ENCODE measurements around the gene ITGA2. TPM values are rescaled to one million over a fixed set of nuclear protein-coding genes. Genes with fewer than 3 reads are reported as not detected.
A peak's percentile ranks its signal among the peaks of the same experiment; 100 is the strongest.
"Not testable (repeated sequence)": the region's sequence is repeated elsewhere in the genome, so short reads cannot be mapped to it uniquely, and the experiment has no call there.

Gene ITGA2
- total RNA-seq, 1 experiment from 2014 or later = 5.2 TPM

DNA sequence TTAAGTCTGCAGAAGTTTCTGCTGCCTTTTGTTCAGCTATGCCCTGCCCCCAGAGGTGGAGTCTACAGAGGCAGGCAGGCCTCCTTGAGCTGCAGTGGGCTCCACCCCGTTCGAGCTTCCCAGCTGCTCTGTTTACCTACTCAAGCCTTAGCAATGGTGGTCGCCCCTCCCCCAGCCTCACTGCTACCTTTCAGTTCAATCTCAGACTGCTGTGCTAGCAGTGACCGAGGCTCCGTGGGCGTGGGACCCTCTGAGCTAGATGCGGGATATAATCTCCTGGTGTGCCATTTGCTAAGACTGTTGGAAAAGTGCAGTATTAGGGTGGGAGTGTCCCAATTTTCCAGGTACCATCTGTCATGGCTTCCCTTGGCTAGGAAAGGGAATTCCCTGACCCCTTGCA is 13.0 kb upstream of the ITGA2 start:
- DNase-seq (ENCODE audit: low read depth in 1 of 2, low spot score in 2 of 2); H3K4me3 ChIP-seq; H3K4me1 ChIP-seq (replicated peaks); H3K36me3 ChIP-seq; H3K9me3 ChIP-seq (replicated peaks); H3K27ac ChIP-seq; H3K27me3 ChIP-seq (replicated peaks): not testable (repeated sequence)

DNA sequence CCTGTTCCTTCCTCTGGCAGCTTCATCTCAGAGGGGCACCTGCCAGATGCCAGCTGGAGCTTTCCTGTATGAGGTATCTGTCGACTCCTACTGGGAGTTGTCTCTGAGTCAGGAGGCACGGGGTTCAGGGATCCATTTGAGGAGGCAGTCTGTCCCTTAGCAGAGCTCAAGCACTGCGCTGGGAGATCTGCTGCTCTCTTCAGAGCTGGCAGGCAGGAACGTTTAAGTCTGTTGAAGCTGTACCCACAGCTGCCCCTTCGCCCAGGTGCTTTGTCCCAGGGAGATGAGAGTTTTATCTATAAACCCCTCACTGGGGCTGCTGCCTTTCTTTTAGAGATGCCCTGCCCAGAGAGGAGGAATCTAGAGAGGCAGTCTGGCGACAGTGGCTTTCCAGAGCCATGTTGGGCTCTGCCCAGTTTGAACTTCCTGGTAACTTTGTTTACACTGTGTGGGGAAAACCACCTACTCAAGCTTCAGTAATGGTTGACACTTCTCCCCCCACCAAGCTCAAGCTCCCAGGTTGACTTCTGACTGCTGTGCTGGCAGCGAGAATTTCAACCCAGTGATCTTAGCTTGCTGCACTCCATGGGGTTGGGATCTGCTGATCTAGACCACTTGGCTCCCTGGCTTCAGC is 11.8 kb upstream of the ITGA2 start:
- Histone ChIP-seq H3K27me3 (replicated peaks) (no peaks in the 10 kb centered on the region), H3K4me1 (replicated peaks) (no peaks in the 10 kb centered on the region)

DNA sequence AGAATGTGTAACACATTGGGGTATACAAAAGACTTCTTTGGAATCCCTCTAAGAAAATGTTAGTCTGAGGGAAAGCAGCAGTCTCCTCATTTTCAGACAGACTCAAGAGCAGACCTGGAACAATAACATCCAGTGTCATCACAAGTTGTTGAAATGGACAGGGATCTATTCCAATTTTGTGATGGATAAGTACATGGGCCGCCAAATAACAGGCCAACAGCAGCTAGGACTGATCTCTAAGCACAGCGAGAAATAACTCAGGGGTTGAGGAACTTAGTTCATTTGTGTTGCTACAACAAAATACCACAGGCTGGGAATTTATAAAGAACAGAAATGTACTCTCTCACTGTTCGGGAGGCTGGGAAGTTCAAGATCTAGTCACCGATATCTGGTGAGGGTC is 7.6 kb upstream of the ITGA2 start:
- Histone ChIP-seq H3K36me3 (no peaks in the 10 kb centered on the region), H3K4me1 (replicated peaks) (peaks cover 20% of the 10 kb centered on the region), H3K27me3 (replicated peaks) (no peaks in the 10 kb centered on the region), H3K27ac (no peak overlapping the region), H3K9me3 (replicated peaks) (no peaks in the 10 kb centered on the region; the same call in 1 of the 2 replicates), H3K4me3 (no peak overlapping the region)
- DNase-seq (ENCODE audit: low read depth in 1 of 2, low spot score in 2 of 2) = no peak

More for the DNA sequence above, 11.8 kb upstream of the ITGA2 start:
- no peak for DNase-seq (ENCODE audit: low read depth in 1 of 2, low spot score in 2 of 2)
- Histone ChIP-seq H3K27ac (no peak overlapping the region), H3K4me3 (no peak overlapping the region), H3K36me3 (no peaks in the 10 kb centered on the region), H3K9me3 (replicated peaks) (no peaks in the 10 kb centered on the region; the same call in 1 of the 2 replicates)

DNA sequence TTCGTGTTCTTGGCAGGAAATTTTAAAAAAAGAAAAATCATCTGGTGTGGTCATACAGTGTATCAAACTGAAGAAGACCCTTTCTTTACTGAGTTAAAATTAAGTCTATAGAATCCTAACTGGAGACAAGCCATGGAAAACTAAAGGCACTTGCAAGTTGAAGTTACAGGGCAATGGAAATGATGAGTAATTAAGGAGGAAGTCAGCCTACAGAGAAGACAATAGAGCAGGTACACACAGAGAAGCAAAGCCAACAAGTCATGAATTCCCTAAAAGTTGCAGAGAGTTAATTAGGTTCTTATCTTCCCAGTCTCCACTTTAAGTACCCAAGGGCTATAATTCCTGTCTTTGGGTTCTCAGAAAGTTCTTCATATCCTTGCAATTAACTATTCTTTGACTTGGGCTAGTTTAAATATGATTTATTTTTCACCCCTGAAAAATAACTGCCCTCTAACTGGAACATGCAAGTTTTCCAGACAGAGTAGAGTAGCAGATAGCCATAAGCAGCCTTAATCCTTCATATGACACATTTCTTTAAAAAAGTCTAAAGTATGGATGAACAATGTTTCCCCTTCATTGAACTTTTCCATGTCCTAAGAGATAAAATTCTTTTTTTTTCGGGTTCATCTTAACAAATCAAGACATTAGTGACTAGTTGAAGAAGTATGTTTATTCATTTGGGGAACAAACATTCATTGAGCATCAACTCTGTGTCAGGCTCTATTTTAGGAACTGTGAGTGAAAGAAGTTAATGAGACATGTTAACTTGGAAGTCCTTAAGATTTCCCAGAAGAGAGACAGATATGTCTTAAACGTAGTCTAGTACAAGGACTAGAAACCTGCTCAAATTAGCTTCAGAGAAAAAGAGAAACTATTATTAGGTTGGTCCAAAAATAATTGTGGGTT is 5.2 kb upstream of the ITGA2 start:
- Histone ChIP-seq H3K4me3 (no peak overlapping the region), H3K4me1 (replicated peaks) (peaks cover 38% of the 10 kb centered on the region), H3K27me3 (replicated peaks) (no peaks in the 10 kb centered on the region), H3K9me3 (replicated peaks) (no peaks in the 10 kb centered on the region), H3K36me3 (no peaks in the 10 kb centered on the region), H3K27ac (no peak overlapping the region)
- DNase-seq (ENCODE audit: low read depth in 1 of 2, low spot score in 2 of 2) = no peak

DNA sequence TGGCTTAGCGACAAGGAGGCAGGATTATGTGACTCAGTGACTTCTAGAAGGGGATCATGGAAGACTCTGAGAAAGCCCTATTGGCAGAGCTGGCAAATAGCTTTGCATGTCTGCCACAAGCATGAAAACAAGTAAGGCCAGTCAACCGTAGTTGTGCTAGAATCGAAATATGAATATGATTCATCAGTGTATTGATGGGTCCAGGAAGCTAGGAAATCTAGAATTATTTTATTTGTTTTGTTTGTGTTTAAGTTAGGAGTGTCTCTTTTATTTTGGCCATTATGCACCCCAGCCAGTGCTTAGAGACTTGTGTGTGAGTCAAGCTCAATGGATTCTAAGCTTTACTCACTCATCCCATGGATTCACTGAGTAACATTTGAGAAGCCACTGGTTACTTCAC is 3.8 kb upstream of the ITGA2 start:
- Histone ChIP-seq H3K36me3 (no peaks in the 10 kb centered on the region), H3K27me3 (replicated peaks) (no peaks in the 10 kb centered on the region), H3K27ac (no peak overlapping the region), H3K4me3 (no peak overlapping the region), H3K4me1 (replicated peaks) (peaks cover 45% of the 10 kb centered on the region), H3K9me3 (replicated peaks) (no peaks in the 10 kb centered on the region)
- DNase-seq (ENCODE audit: low read depth in 1 of 2, low spot score in 2 of 2) = no peak

DNA sequence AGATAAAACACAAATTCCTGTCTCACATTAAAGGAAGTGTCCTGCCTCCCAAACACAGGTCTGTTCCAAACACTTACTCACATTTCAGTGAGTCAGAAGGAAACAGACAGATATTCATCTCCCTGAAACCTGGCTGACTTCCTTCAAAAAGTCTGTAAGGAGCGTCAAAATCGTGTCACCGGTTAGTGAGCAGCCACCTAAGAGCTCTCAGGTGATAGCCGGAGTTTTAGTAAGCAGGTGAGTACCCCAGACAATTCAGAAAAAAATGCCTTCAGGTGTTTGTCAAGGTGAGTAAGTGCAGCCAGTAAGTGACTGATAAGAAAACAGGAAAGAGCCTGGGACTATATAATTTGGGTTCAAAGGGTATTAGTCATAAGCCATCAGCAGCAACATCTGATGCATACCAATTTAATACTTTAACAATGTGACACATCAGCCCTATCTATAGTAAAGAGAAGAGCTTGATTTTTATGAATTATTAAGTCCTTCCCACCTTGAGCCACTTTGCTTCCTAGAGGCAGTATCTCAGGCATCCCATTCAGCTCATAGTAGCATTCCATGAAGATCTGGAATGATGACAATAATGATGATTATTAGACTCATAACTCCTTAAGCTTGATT is 1.3 kb upstream of the ITGA2 start:
- peaks cover 3% of the 10 kb centered on the region; the same call in 1 of the 2 replicates for H3K36me3 ChIP-seq
- no peak overlapping the region for H3K27ac ChIP-seq
- no peak overlapping the region for H3K4me3 ChIP-seq
- no peaks in the 10 kb centered on the region for H3K9me3 ChIP-seq (replicated peaks)
- peak in 1 of 2 experiments; percentile 41 for DNase-seq (ENCODE audit: low read depth in 1 of 2, low spot score in 2 of 2)
- H3K4me1 ChIP-seq (replicated peaks) = peaks cover 45% of the 10 kb centered on the region
- no peaks in the 10 kb centered on the region for H3K27me3 ChIP-seq (replicated peaks)

DNA sequence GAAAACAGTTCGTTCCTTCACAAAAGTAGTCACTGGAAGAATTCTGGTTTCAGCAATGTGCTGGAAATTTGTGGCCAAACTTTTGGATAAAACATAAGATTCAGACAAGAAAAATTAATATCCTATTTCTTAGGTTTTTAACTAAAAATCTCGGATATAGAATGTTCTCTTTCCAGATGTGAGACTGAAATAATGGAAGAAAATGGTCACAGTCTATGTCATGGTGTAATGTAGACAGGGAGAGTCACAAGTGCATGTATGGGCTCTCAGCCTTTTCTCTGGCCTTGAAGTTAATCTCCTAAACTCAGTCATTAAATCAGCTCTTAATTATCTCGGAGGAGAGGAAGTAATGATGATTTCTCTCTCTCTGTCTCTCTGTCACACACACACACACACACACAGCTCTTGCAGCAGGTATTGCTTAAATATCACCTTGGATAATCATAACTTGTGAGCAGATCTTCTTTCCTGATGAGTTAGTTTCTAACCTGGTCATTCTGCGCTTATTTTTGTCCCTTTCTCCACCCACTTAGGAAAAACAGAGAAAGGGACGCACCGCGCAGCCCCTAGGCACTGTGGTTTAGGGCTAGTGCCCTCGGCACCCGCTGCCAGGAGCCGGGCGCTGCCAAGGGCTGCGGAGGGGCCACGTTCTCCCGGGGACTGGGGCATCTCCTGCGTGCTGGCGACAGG is 672 bp upstream of the ITGA2 start:
- peak overlapping the region; percentile 34 for H3K27ac ChIP-seq
- no peaks in the 10 kb centered on the region for H3K9me3 ChIP-seq (replicated peaks)
- peaks cover 41% of the 10 kb centered on the region for H3K4me1 ChIP-seq (replicated peaks)
- peaks cover 5% of the 10 kb centered on the region; the same call in 1 of the 2 replicates for H3K36me3 ChIP-seq
- peak overlapping the region; percentile 61 for H3K4me3 ChIP-seq
- no peaks in the 10 kb centered on the region for H3K27me3 ChIP-seq (replicated peaks)
- peak in 1 of 2 experiments; percentile 38 for DNase-seq (ENCODE audit: low read depth in 1 of 2, low spot score in 2 of 2)

DNA sequence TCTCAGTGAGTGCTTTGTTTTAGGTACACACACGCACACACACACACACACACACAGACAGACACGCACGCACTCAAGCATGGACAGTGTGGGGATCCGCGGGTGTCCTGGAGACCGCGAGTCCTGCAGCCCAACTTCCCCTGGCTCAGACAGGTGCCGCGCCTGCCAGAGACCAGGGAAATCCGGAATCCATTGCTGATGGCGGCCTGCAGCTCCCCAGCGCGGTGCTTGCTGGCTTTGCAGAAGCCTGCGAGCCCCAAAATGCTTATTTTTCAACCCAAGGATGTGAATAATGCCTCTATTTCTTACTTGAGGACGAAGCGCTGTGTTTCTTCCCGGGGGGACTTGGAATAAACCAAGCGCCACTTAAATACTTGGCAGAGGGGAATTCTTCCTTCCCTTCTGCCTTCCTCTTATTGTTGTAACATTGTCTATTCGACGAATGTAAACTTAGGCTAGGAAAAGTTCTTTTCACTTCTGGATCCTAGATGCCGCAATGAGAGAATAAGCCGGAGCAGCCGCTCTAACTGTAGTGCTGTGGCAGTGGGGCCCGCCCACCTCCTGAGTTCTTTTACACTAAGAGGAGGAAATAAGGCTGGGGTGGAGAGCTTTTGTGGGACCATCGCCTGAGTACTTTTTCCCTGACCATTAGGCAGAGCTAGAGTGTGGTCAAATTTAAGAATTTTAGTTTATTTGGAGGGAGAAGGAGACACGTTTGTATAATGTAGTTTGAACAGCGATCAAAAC is 802 bp downstream of the ITGA2 start:
- H3K9me3 ChIP-seq (replicated peaks) = no peaks in the 10 kb centered on the region
- peak overlapping the region; percentile 61 for H3K4me3 ChIP-seq
- no peaks in the 10 kb centered on the region for H3K27me3 ChIP-seq (replicated peaks)
- H3K36me3 ChIP-seq = peaks cover 5% of the 10 kb centered on the region; the same call in 1 of the 2 replicates
- H3K27ac ChIP-seq = no peak overlapping the region
- DNase-seq (ENCODE audit: low read depth in 1 of 2, low spot score in 2 of 2) = peak; percentile 43 to 50
- peaks cover 28% of the 10 kb centered on the region for H3K4me1 ChIP-seq (replicated peaks)

DNA sequence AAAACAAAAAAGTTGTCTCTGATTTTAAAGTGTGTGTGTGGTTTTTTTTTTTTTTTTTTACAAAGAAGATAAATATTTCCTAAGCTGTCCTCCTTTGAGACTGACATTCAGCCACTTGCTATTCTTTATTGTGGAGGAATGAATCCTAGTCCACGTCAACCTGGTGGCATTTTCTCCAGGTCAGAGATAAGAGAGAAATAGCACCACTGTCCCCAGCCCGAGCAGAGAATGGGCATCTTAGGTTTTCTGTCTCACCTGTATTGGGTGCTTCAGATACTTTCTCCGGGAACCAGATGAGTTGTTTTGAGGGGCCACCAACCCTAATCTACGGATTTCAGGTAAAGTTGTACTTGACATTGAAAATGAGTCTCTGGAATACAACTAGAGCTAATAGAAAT is 1.4 kb downstream of the ITGA2 start:
- H3K4me3 ChIP-seq = peak overlapping the region; percentile 61; the same call in 1 of the 2 replicates

DNA sequence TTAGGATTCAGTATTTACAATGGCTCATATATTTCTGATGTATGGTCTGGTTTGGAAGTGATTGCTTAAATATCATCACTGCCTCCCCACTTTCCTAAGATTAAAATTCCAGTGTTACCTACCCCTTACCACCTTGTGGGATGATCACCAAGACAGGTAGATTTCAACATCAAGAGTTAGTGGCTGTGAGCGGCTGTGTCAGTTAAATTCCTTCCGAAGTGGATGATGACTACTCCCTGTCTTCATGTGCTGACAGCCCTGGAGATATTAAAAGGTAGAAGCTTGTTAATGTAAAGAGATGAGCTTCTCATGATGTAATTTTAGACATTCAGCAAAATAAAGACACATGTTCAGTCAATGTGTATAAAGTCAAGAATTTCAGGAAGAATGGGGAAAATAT is 4.2 kb downstream of the ITGA2 start:
- Histone ChIP-seq H3K4me3 (no peak overlapping the region), H3K27ac (no peak overlapping the region), H3K9me3 (replicated peaks) (no peaks in the 10 kb centered on the region), H3K36me3 (peaks cover 5% of the 10 kb centered on the region; the same call in 1 of the 2 replicates), H3K27me3 (replicated peaks) (no peaks in the 10 kb centered on the region), H3K4me1 (replicated peaks) (peaks cover 13% of the 10 kb centered on the region)
- DNase-seq (ENCODE audit: low read depth in 1 of 2, low spot score in 2 of 2) = no peak

More for the DNA sequence above, 1.4 kb downstream of the ITGA2 start:
- no peak for DNase-seq (ENCODE audit: low read depth in 1 of 2, low spot score in 2 of 2)
- Histone ChIP-seq H3K4me1 (replicated peaks) (peaks cover 24% of the 10 kb centered on the region), H3K27ac (no peak overlapping the region), H3K27me3 (replicated peaks) (no peaks in the 10 kb centered on the region), H3K9me3 (replicated peaks) (no peaks in the 10 kb centered on the region), H3K36me3 (peaks cover 5% of the 10 kb centered on the region; the same call in 1 of the 2 replicates)

DNA sequence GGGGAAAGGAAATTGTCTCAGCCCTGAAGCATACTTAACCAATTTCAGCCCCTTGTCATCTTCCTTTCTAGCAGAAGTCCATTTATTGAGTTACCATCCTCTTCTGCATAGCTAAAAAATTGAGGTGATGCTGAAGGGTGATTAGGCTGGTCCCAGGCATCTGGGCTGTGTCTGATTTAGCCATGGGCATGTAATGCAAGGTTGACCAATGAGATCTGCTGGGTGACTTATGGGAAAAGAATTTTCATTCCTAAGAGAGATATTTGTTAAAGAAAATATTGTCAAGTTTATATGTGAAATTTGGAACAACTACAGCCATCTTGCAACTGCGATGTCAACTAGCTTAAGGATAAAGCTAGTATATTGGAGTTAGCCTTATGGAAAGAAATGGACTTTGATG is 5.1 kb downstream of the ITGA2 start:
- peaks cover 6% of the 10 kb centered on the region; the same call in 1 of the 2 replicates for H3K4me1 ChIP-seq (replicated peaks)
- no peak overlapping the region for H3K4me3 ChIP-seq
- no peak overlapping the region for H3K27ac ChIP-seq
- peaks cover 5% of the 10 kb centered on the region; the same call in 1 of the 2 replicates for H3K36me3 ChIP-seq
- no peaks in the 10 kb centered on the region for H3K9me3 ChIP-seq (replicated peaks)
- no peaks in the 10 kb centered on the region for H3K27me3 ChIP-seq (replicated peaks)
- DNase-seq (ENCODE audit: low read depth in 1 of 2, low spot score in 2 of 2) = no peak

DNA sequence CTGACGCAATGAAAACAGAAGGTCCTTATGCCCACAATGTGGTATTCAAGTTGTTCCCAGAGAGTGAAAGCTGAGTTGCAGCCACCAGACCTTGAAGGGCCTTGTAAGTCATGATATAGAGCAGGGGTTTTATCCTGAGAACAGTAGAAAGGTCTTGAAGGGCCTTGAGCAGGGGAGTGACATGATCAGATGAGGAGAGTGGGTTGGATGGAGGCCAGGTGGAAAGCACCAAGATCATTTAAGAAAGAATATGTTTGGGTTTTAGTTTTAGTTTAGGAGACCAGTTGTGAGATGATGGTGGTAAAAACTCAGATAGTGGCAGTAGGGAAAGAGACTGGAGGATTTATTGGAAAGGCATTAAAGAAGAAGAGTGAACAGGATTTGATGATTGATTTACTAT is 5.9 kb downstream of the ITGA2 start:
- Histone ChIP-seq H3K4me3 (no peak overlapping the region), H3K27me3 (replicated peaks) (no peaks in the 10 kb centered on the region), H3K27ac (no peak overlapping the region), H3K4me1 (replicated peaks) (peaks cover under 1% of the 10 kb centered on the region; the same call in 1 of the 2 replicates), H3K36me3 (peaks cover 5% of the 10 kb centered on the region; the same call in 1 of the 2 replicates), H3K9me3 (replicated peaks) (no peaks in the 10 kb centered on the region)
- DNase-seq (ENCODE audit: low read depth in 1 of 2, low spot score in 2 of 2) = no peak

DNA sequence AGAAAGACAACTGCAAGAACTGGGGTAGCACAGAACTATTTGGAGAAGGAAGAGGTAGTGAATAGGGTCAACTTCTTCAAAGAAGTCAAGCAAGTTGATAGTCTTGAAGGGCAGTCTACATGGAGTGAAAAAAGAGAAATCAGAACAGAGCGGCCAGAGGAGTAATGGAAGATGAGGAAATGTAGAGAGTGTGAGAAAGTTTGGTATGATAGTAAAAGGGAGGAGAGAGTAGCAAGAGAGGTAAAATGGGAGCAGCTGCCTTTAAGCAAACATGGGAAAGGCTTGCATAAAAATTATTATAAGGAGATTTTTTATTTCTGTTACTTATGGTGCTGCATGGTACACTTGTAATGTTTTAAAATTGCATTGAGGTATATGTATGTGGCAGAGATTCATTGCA is 6.8 kb downstream of the ITGA2 start:
- H3K9me3 ChIP-seq (replicated peaks) = no peaks in the 10 kb centered on the region
- H3K4me3 ChIP-seq = no peak overlapping the region
- H3K27me3 ChIP-seq (replicated peaks) = no peaks in the 10 kb centered on the region
- H3K4me1 ChIP-seq (replicated peaks) = no peaks in the 10 kb centered on the region
- no peak overlapping the region for H3K27ac ChIP-seq
- DNase-seq (ENCODE audit: low read depth in 1 of 2, low spot score in 2 of 2) = no peak
- peaks cover 5% of the 10 kb centered on the region; the same call in 1 of the 2 replicates for H3K36me3 ChIP-seq

All from SJSA1 (cell line).